Measurements from ENCODE around the gene NKX6-2. TPM values are rescaled to one million over a fixed set of nuclear protein-coding genes. Genes with fewer than 3 reads are reported as not detected.

Gene NKX6-2
- total and polyA plus RNA-seq, 2 experiments from 2014 or later = 2.6 TPM; not detected in 1

DNA sequence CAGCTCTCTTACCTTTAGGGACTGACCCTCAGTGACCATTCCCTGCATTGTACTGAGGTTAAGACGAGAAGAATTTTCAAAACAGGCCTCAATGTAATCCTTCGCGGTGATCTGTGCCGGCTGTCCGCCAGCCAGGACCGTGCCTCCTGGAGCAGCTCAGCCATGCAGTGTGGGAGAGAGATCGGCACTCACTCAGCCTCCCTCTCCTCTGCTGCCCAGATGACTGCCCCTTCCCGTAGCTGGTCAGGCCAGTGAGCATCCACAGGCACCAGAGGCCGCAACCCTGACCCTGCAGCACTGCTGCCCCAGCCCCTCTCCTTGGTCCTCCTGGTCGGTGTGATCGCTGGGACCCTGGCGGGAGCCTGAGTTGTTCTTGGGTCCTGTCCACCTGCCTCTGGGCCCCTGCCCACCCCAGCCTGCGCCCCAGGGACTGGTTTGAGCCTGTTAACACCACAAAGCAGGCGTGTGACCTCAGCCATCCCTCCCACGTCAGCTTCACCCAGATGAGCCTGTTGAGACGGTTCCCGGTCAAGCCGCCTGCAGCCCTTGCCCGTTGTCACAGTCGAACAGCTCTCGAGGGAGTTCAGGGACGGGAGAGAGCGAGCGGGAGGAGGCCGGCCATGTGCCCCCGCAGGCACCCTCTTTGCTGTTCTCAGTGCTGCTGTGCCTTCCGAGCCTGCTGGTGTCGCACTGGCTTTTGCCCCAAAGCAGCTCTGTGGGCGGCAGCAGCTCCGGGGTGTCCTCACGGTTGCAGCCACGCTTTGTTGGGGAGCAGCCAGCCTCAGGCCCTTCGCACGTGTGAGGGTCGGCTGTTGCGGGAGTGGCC, 37.2 kb downstream of the NKX6-2 start:
- TF ChIP-seq EZH2 (IDR thresholded peaks at IDR 0.05; ENCODE audit: insufficient read depth, poor library complexity, severe bottlenecking) (no peak), EZH2phosphoT487 (IDR thresholded peaks at IDR 0.05; ENCODE audit: insufficient read depth, low read depth) (no peak)
- no peak for DNase-seq
- no peak overlapping the region for H3K9ac ChIP-seq
- H3K27ac ChIP-seq = no peak overlapping the region
- no peaks in the 10 kb centered on the region for H3K27me3 ChIP-seq (replicated peaks; ENCODE audit: insufficient read depth)
- peaks cover 6% of the 10 kb centered on the region; the same call in 1 of the 2 replicates for H3K4me1 ChIP-seq (ENCODE audit: insufficient read depth)
- no peaks in the 10 kb centered on the region for H3K9me3 ChIP-seq (ENCODE audit: low read depth)
- in situ Hi-C loops (cut with MboI) = no loop called here
- no peaks in the 10 kb centered on the region for H3K36me3 ChIP-seq (ENCODE audit: low read depth)
- no peaks in the 10 kb centered on the region for H3K9me2 ChIP-seq (ENCODE audit: insufficient read depth)
- no peak overlapping the region for H3K4me3 ChIP-seq
- H3K79me2 ChIP-seq (ENCODE audit: insufficient read depth) = no peaks in the 10 kb centered on the region
- no peaks in the 10 kb centered on the region for H3F3A ChIP-seq (ENCODE audit: insufficient read depth)
- 91 to 93% methylated on average over 35 to 36 of the region's 36 CpGs for WGBS, 2 experiments (ENCODE audit: low coverage in 1 of 2, low lambda C conversion rate in 2 of 2, missing lambda C conversion rate in 2 of 2)
- H3K4me2 ChIP-seq (ENCODE audit: unreplicated experiment) = no peak overlapping the region
- H2AFZ ChIP-seq = no peak overlapping the region
- no peaks in the 10 kb centered on the region for H4K20me1 ChIP-seq (ENCODE audit: insufficient read depth)

GRCh38 chr10:132748135-132748534, 37.8 kb downstream of the NKX6-2 start:
- H4K20me1 ChIP-seq (ENCODE audit: insufficient read depth) = no peaks in the 10 kb centered on the region
- H3K9ac ChIP-seq = no peak overlapping the region
- in situ Hi-C loops (cut with MboI) = no loop called here
- TF ChIP-seq EZH2phosphoT487 (IDR thresholded peaks at IDR 0.05; ENCODE audit: insufficient read depth, low read depth) (no peak), EZH2 (IDR thresholded peaks at IDR 0.05; ENCODE audit: insufficient read depth, poor library complexity, severe bottlenecking) (no peak)
- no peaks in the 10 kb centered on the region for H3K36me3 ChIP-seq (ENCODE audit: low read depth)
- no peak for DNase-seq
- no peak overlapping the region for H3K27ac ChIP-seq
- H3K9me2 ChIP-seq (ENCODE audit: insufficient read depth) = no peaks in the 10 kb centered on the region
- H3K4me2 ChIP-seq (ENCODE audit: unreplicated experiment) = no peak overlapping the region
- no peaks in the 10 kb centered on the region for H3K79me2 ChIP-seq (ENCODE audit: insufficient read depth)
- no peaks in the 10 kb centered on the region for H3K27me3 ChIP-seq (replicated peaks; ENCODE audit: insufficient read depth)
- no peaks in the 10 kb centered on the region for H3K9me3 ChIP-seq (ENCODE audit: low read depth)
- peaks cover 7% of the 10 kb centered on the region; the same call in 1 of the 2 replicates for H3K4me1 ChIP-seq (ENCODE audit: insufficient read depth)
- no peak overlapping the region for H3K4me3 ChIP-seq
- 91 to 93% methylated on average over 15 of the region's 15 CpGs for WGBS, 2 experiments (ENCODE audit: low coverage in 1 of 2, low lambda C conversion rate in 2 of 2, missing lambda C conversion rate in 2 of 2)
- H3F3A ChIP-seq (ENCODE audit: insufficient read depth) = no peaks in the 10 kb centered on the region
- no peak overlapping the region for H2AFZ ChIP-seq

GRCh38 chr10:132746801-132747625, 38.9 kb downstream of the NKX6-2 start:
- H3K79me2 ChIP-seq (ENCODE audit: insufficient read depth) = no peaks in the 10 kb centered on the region
- no peak overlapping the region for H2AFZ ChIP-seq
- peaks cover 7% of the 10 kb centered on the region; the same call in 1 of the 2 replicates for H3K4me1 ChIP-seq (ENCODE audit: insufficient read depth)
- WGBS, 2 experiments (ENCODE audit: low coverage in 1 of 2, low lambda C conversion rate in 2 of 2, missing lambda C conversion rate in 2 of 2) = 91 to 94% methylated on average over 27 to 29 of the region's 29 CpGs
- no peak overlapping the region for H3K4me3 ChIP-seq
- H3K9ac ChIP-seq = no peak overlapping the region
- H3K4me2 ChIP-seq (ENCODE audit: unreplicated experiment) = no peak overlapping the region
- H3K27me3 ChIP-seq (replicated peaks; ENCODE audit: insufficient read depth) = no peaks in the 10 kb centered on the region
- H4K20me1 ChIP-seq (ENCODE audit: insufficient read depth) = no peaks in the 10 kb centered on the region
- no peak overlapping the region for H3K27ac ChIP-seq
- no peaks in the 10 kb centered on the region for H3F3A ChIP-seq (ENCODE audit: insufficient read depth)
- H3K9me3 ChIP-seq (ENCODE audit: low read depth) = no peaks in the 10 kb centered on the region
- in situ Hi-C loops (cut with MboI) = no loop called here
- TF ChIP-seq EZH2phosphoT487 (IDR thresholded peaks at IDR 0.05; ENCODE audit: insufficient read depth, low read depth) = no peak
- TF ChIP-seq EZH2 (IDR thresholded peaks at IDR 0.05; ENCODE audit: insufficient read depth, poor library complexity, severe bottlenecking) = no peak
- H3K36me3 ChIP-seq (ENCODE audit: low read depth) = no peaks in the 10 kb centered on the region
- no peak for DNase-seq
- no peaks in the 10 kb centered on the region for H3K9me2 ChIP-seq (ENCODE audit: insufficient read depth)

DNA sequence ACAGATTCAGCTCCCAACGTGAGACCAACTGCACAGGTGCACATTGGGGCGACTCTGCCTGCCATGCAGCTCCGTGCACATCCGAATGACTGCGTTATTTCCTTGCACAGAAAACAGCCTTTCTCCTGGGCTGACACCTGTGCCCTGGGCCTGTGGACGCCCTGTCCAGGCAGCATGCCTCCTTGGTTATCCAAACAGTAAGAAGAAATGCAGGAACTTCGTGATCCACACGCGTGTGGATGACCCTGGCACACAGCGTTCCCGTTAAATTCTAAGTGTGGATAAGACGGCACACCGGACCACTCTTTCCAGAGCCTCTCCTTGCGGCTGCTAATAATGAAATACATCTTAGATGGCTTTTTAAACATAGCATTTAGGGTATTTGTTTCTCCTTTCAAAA, 39.6 kb downstream of the NKX6-2 start:
- H3K27ac ChIP-seq = no peak overlapping the region
- H4K20me1 ChIP-seq (ENCODE audit: insufficient read depth) = no peaks in the 10 kb centered on the region
- H3K79me2 ChIP-seq (ENCODE audit: insufficient read depth) = no peaks in the 10 kb centered on the region
- peaks cover 7% of the 10 kb centered on the region; the same call in 1 of the 2 replicates for H3K4me1 ChIP-seq (ENCODE audit: insufficient read depth)
- no peaks in the 10 kb centered on the region for H3F3A ChIP-seq (ENCODE audit: insufficient read depth)
- H3K9me2 ChIP-seq (ENCODE audit: insufficient read depth) = no peaks in the 10 kb centered on the region
- H3K9me3 ChIP-seq (ENCODE audit: low read depth) = no peaks in the 10 kb centered on the region
- 93 to 96% methylated on average over 14 of the region's 14 CpGs for WGBS, 2 experiments (ENCODE audit: low coverage in 1 of 2, low lambda C conversion rate in 2 of 2, missing lambda C conversion rate in 2 of 2)
- no peak overlapping the region for H3K9ac ChIP-seq
- H3K36me3 ChIP-seq (ENCODE audit: low read depth) = no peaks in the 10 kb centered on the region
- H3K4me2 ChIP-seq (ENCODE audit: unreplicated experiment) = no peak overlapping the region
- no peak overlapping the region for H2AFZ ChIP-seq
- no peaks in the 10 kb centered on the region for H3K27me3 ChIP-seq (replicated peaks; ENCODE audit: insufficient read depth)
- no peak for DNase-seq
- in situ Hi-C loops (cut with MboI) = no loop called here
- no peak overlapping the region for H3K4me3 ChIP-seq
- no peak for TF ChIP-seq EZH2 (IDR thresholded peaks at IDR 0.05; ENCODE audit: insufficient read depth, poor library complexity, severe bottlenecking)
- TF ChIP-seq EZH2phosphoT487 (IDR thresholded peaks at IDR 0.05; ENCODE audit: insufficient read depth, low read depth) = no peak

All from GM23248 (cell line).